GM12878 (cell line): ENCODE results near the gene TNFRSF8. TPM values are rescaled to one million over a fixed set of nuclear protein-coding genes. Genes with fewer than 3 reads are reported as not detected.
A peak's percentile ranks its signal among the peaks of the same experiment; 100 is the strongest.

Experiments used
- ATAC-seq: fragments of 200-7000 bp; cut with Tn5 transposase; 3 replicates; pipeline ENCODE4 v1.9.1; 2020; ENCODE audit warnings: mild to moderate bottlenecking, moderate library complexity
- BruUV-seq: library from RNA; stranded (reverse); fragments of 400-500 nt; replicated peaks from 2 replicates; lab custom pipeline; 2021; lab: Mats Ljungman, UMichigan
- CTCF ChIA-PET: fragments of 300-600 bp; sonication (Branson Sonifier 250); formaldehyde crosslinking; extraction: SDS; loops from one replicate; lab custom pipeline; 2021; ENCODE audit warnings: inconsistent platforms; lab: Yijun Ruan, JAX
- POLR2A ChIA-PET: fragments of 350-600 bp; formaldehyde crosslinking; extraction: SDS; loops from one replicate; lab custom pipeline; 2021; ENCODE audit warnings: inconsistent platforms; lab: Charles Lee
- RAD21 ChIA-PET: fragments of 300-600 bp; sonication (Branson Sonifier 250); formaldehyde crosslinking; loops from one replicate; lab custom pipeline; 2023; ENCODE audit warnings: antibody characterized with exemption; ENCODE audit not compliant: unreplicated experiment; lab: Charles Lee
- SMC1A ChIA-PET: fragments of 300-600 bp; sonication (Branson Sonifier 250); formaldehyde crosslinking; loops from one replicate; lab custom pipeline; 2023; ENCODE audit not compliant: unreplicated experiment, uncharacterized antibody; lab: Charles Lee
- DNase-seq: peaks from one replicate; pipeline ENCODE4 v3.0.0-alpha.2; 2011; ENCODE audit warnings: low read depth, low spot score
- FAIRE-seq: peaks from 3 replicates; lab custom pipeline; 2011; peaks lifted over from hg19 to GRCh38; lab: Jason Lieb, UNC
- H2AFZ ChIP-seq: 2 replicates; pipeline ENCODE4 v1.6.0; 2011; ENCODE audit warnings: low read depth, low read length, control low read depth; ENCODE audit not compliant: control insufficient read depth
- H3K27ac ChIP-seq: 2 replicates; pipeline ENCODE4 v1.5.1; 2011; ENCODE audit warnings: control low read depth; ENCODE audit not compliant: control insufficient read depth, insufficient read depth
- H3K27me3 ChIP-seq, 2 experiments: replicated peaks in 1 of 2; 2 replicates each; pipeline versions ENCODE4 v1.6.0 to v1.6.1; 2011; ENCODE audit warnings: low read length in 1 of 2; ENCODE audit not compliant: control insufficient read depth in 2 of 2, insufficient read depth in 2 of 2
- H3K36me3 ChIP-seq, 2 experiments: 2 replicates each; pipeline ENCODE4 v1.5.1; 2011; ENCODE audit warnings: low read length in 1 of 2; ENCODE audit not compliant: control insufficient read depth in 2 of 2, insufficient read depth in 2 of 2
- H3K4me1 ChIP-seq: 2 replicates; pipeline ENCODE4 v1.6.1; 2011; ENCODE audit warnings: mild to moderate bottlenecking, low read length, moderate library complexity, mixed read lengths; ENCODE audit not compliant: control insufficient read depth, insufficient read depth
- H3K4me2 ChIP-seq: 2 replicates; pipeline ENCODE4 v1.6.0; 2011; ENCODE audit warnings: control low read depth; ENCODE audit not compliant: control insufficient read depth, insufficient read depth
- H3K4me3 ChIP-seq: fragments of 200-600 bp; sonication (generic); 2 replicates; pipeline ENCODE4 v1.5.1; 2016
- H3K79me2 ChIP-seq: 2 replicates; pipeline ENCODE4 v1.6.0; 2011; ENCODE audit warnings: low read length; ENCODE audit not compliant: control insufficient read depth, insufficient read depth
- H3K9ac ChIP-seq: 2 replicates; pipeline ENCODE4 v1.8.0; 2011; ENCODE audit warnings: low read length, control low read depth, mixed read lengths; ENCODE audit not compliant: control insufficient read depth, insufficient read depth
- H3K9me3 ChIP-seq: replicated peaks from 3 replicates; pipeline ENCODE4 v1.5.1; 2011; ENCODE audit warnings: mild to moderate bottlenecking, low read length; ENCODE audit not compliant: control insufficient read depth, insufficient read depth
- H4K20me1 ChIP-seq: 2 replicates; pipeline ENCODE4 v1.6.0; 2011; ENCODE audit not compliant: control insufficient read depth, insufficient read depth
- BMI1 ChIP-seq: fragments of 450-650 bp; IDR thresholded peaks from 2 replicates; pipeline ENCODE4 v1.6.1; 2016; ENCODE audit warnings: mild to moderate bottlenecking, moderate library complexity, borderline replicate concordance
- DPF2 ChIP-seq: fragments of 450-650 bp; IDR thresholded peaks from 2 replicates; pipeline ENCODE4 v1.6.1; 2017; ENCODE audit warnings: mild to moderate bottlenecking
- FOXK2 ChIP-seq: fragments of 450-650 bp; IDR thresholded peaks from 2 replicates; pipeline ENCODE4 v1.6.1; 2017; ENCODE audit warnings: mild to moderate bottlenecking, moderate library complexity
- HDGF ChIP-seq: fragments of 450-650 bp; IDR thresholded peaks from 2 replicates; pipeline ENCODE4 v1.6.1; 2016; ENCODE audit warnings: antibody characterized with exemption
- KAT2A ChIP-seq: conservative IDR thresholded peaks from 2 replicates; pipeline ENCODE4 v1.6.1; 2011; ENCODE audit warnings: low read depth, low read length; ENCODE audit not compliant: control insufficient read depth
- NFIC ChIP-seq: IDR thresholded peaks from 2 replicates; pipeline ENCODE4 v1.6.1; 2012; ENCODE audit warnings: low read depth, mild to moderate bottlenecking, inconsistent platforms, low read length, moderate library complexity
- NFXL1 ChIP-seq: fragments of 450-650 bp; IDR thresholded peaks from 2 replicates; pipeline ENCODE4 v1.6.1; 2017; ENCODE audit warnings: antibody characterized with exemption, mild to moderate bottlenecking, borderline replicate concordance
- PAX8 ChIP-seq: fragments of 450-650 bp; IDR thresholded peaks from 2 replicates; pipeline ENCODE4 v1.6.1; 2017; ENCODE audit warnings: mild to moderate bottlenecking, moderate library complexity
- SMAD5 ChIP-seq: IDR thresholded peaks from 2 replicates; pipeline ENCODE4 v1.6.1; 2016; ENCODE audit warnings: antibody characterized with exemption, low read depth
- SPI1 ChIP-seq: IDR thresholded peaks from 2 replicates; pipeline ENCODE4 v1.6.1; 2011; ENCODE audit warnings: low read depth, mild to moderate bottlenecking, low read length, moderate library complexity, borderline replicate concordance; ENCODE audit not compliant: insufficient read depth
- SUZ12 ChIP-seq: fragments of 200-600 bp; sonication (generic); IDR thresholded peaks from one replicate; pipeline ENCODE4 v1.6.1; 2018; ENCODE audit warnings: antibody characterized with exemption, mild to moderate bottlenecking; ENCODE audit not compliant: unreplicated experiment
- TBL1XR1 ChIP-seq: IDR thresholded peaks from 2 replicates; pipeline ENCODE4 v1.6.1; 2012; ENCODE audit warnings: low read depth, low read length, improper control_type of control experiment
- in situ Hi-C: fragments of 300-500 bp; cut with MboI; formaldehyde crosslinking; loops from 9 replicates; pipeline ENCODE4 v1.14.3; 2018; ENCODE audit warnings: mixed read lengths
- intact Hi-C: fragments of 100-400 bp; cut with micrococcal nuclease; formaldehyde crosslinking; loops from one replicate; pipeline ENCODE4 v1.14.2; 2022; ENCODE audit not compliant: unreplicated experiment
- polyA plus RNA-seq, 11 experiments: library from polyadenylated mRNA; depleted of rRNA in 4 of 11; unstranded in 6 of 11; stranded (reverse) in 5 of 11; fragments of >200 nt; fragmentation: Nextera tagmentation in 4 of 11; fragmentation: Illumina TruSeq in 1 of 11; extraction: Ambion mirVana in 4 of 11; extraction: Trizol in 1 of 11; gene quantifications; 1 replicate in 1 of 11; 2 replicates in 10 of 11; pipeline versions ENCODE4 v1.2.1 to v1.2.3, GENCODE V29; 2011 to 2016; ENCODE audit warnings: inconsistent platforms in 2 of 11, missing spikeins in 2 of 11, low read depth in 1 of 11
- total RNA-seq, 4 experiments: library from RNA; depleted of rRNA in 3 of 4; stranded (reverse); fragments of >200 nt in 3 of 4; fragmentation: Illumina TruSeq in 1 of 4; extraction: Trizol in 1 of 4; gene quantifications; 2 replicates each; pipeline versions ENCODE4 v1.2.1 to v1.2.3, GENCODE V29; 2013 to 2021
- TF ChIP-seq, protein P1 (sequence below): IDR thresholded peaks from 2 replicates; pipeline ENCODE4 v1.6.1; 2011; ENCODE audit warnings: borderline replicate concordance, low read depth, mild to moderate bottlenecking, moderate library complexity, mixed read lengths, low read length; ENCODE audit not compliant: insufficient read depth; ENCODE audit errors: extremely low read length
- TF ChIP-seq, protein P2 (sequence below): fragments of 450-650 bp; IDR thresholded peaks from 2 replicates; pipeline ENCODE4 v1.6.1; 2017; ENCODE audit warnings: mild to moderate bottlenecking
- TF ChIP-seq, protein P3 (sequence below): fragments of 450-650 bp; IDR thresholded peaks from 2 replicates; pipeline ENCODE4 v1.6.1; 2016; ENCODE audit warnings: mild to moderate bottlenecking
- TF ChIP-seq, protein P4 (sequence below): fragments of 450-650 bp; formaldehyde crosslinking; IDR thresholded peaks from 2 replicates; pipeline ENCODE4 v1.4.0; 2020; ENCODE audit warnings: mild to moderate bottlenecking, moderate library complexity

The TNFRSF8 gene
- total and polyA plus RNA-seq, 10 of the 15 experiments (the other 5 are each of a cell fraction or from before 2014, with no cell fraction given), result 9.8 to 114 (median 58.8) TPM

- no peaks in the 10 kb centered on the region for H3K36me3 ChIP-seq
- no peaks in the 10 kb centered on the region for H3K27me3 ChIP-seq
- peaks cover 81% of the 10 kb centered on the region for H3K4me1 ChIP-seq
- no TSS peak for BruUV-seq
- POLR2A ChIA-PET, result interaction anchor here (0.8 to 11.1 kb wide), 9 partner anchors 10 to 149 kb away, joined by 3 to 134 read pairs (median 10); partner anchors contain the start of gene MIIP
- no peaks in the 10 kb centered on the region for H4K20me1 ChIP-seq
- intact Hi-C loops, result no loop called here
- FAIRE-seq (no peak), ATAC-seq (peak; percentile 38), DNase-seq (no peak)
- H3K9ac ChIP-seq, result no peak overlapping the region
- H3K4me2 ChIP-seq, result peak overlapping the region; percentile 39; the same call in 1 of the 2 replicates
- RAD21 ChIA-PET, result interaction anchor here (0.6 to 5.7 kb wide), 9 partner anchors 10 to 141 kb away, joined by 3 to 34 read pairs (median 8); partner anchors contain the start of gene MIIP
- SMC1A ChIA-PET, result interaction anchor here (1.0 to 14.3 kb wide), 6 partner anchors 10 to 23 kb away, joined by 3 to 209 read pairs (median 32); partner anchors contain the start of gene TNFRSF8
- peak overlapping the region; percentile 80 for H3K27ac ChIP-seq
- H3K4me3 ChIP-seq, result no peak overlapping the region
- in situ Hi-C loops, result loop anchor here (25.0 kb wide), 1 partner anchor 1655 kb away; the partner anchor contains the start of gene PRDM2
- no peak overlapping the region for H2AFZ ChIP-seq
- peaks cover 2% of the 10 kb centered on the region; the same call in 2 of the 3 replicates for H3K9me3 ChIP-seq
- peaks cover 15% of the 10 kb centered on the region for H3K79me2 ChIP-seq
- CTCF ChIA-PET, result interaction anchor here (1.2 to 3.6 kb wide), 7 partner anchors 9 to 38 kb away, joined by 3 to 16 read pairs (median 5); partner anchors contain the start of gene MIIP
- TF ChIP-seq, protein P1, sequence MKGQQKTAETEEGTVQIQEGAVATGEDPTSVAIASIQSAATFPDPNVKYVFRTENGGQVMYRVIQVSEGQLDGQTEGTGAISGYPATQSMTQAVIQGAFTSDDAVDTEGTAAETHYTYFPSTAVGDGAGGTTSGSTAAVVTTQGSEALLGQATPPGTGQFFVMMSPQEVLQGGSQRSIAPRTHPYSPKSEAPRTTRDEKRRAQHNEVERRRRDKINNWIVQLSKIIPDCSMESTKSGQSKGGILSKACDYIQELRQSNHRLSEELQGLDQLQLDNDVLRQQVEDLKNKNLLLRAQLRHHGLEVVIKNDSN, result no peak
- no peak for TF ChIP-seq KAT2A
- TF ChIP-seq PAX8, result no peak
- TF ChIP-seq, protein P2, sequence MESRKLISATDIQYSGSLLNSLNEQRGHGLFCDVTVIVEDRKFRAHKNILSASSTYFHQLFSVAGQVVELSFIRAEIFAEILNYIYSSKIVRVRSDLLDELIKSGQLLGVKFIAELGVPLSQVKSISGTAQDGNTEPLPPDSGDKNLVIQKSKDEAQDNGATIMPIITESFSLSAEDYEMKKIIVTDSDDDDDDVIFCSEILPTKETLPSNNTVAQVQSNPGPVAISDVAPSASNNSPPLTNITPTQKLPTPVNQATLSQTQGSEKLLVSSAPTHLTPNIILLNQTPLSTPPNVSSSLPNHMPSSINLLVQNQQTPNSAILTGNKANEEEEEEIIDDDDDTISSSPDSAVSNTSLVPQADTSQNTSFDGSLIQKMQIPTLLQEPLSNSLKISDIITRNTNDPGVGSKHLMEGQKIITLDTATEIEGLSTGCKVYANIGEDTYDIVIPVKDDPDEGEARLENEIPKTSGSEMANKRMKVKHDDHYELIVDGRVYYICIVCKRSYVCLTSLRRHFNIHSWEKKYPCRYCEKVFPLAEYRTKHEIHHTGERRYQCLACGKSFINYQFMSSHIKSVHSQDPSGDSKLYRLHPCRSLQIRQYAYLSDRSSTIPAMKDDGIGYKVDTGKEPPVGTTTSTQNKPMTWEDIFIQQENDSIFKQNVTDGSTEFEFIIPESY, result no peak
- TF ChIP-seq, protein P3, sequence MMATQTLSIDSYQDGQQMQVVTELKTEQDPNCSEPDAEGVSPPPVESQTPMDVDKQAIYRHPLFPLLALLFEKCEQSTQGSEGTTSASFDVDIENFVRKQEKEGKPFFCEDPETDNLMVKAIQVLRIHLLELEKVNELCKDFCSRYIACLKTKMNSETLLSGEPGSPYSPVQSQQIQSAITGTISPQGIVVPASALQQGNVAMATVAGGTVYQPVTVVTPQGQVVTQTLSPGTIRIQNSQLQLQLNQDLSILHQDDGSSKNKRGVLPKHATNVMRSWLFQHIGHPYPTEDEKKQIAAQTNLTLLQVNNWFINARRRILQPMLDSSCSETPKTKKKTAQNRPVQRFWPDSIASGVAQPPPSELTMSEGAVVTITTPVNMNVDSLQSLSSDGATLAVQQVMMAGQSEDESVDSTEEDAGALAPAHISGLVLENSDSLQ, result no peak
- no peak for TF ChIP-seq SUZ12
- TF ChIP-seq, protein P4, sequence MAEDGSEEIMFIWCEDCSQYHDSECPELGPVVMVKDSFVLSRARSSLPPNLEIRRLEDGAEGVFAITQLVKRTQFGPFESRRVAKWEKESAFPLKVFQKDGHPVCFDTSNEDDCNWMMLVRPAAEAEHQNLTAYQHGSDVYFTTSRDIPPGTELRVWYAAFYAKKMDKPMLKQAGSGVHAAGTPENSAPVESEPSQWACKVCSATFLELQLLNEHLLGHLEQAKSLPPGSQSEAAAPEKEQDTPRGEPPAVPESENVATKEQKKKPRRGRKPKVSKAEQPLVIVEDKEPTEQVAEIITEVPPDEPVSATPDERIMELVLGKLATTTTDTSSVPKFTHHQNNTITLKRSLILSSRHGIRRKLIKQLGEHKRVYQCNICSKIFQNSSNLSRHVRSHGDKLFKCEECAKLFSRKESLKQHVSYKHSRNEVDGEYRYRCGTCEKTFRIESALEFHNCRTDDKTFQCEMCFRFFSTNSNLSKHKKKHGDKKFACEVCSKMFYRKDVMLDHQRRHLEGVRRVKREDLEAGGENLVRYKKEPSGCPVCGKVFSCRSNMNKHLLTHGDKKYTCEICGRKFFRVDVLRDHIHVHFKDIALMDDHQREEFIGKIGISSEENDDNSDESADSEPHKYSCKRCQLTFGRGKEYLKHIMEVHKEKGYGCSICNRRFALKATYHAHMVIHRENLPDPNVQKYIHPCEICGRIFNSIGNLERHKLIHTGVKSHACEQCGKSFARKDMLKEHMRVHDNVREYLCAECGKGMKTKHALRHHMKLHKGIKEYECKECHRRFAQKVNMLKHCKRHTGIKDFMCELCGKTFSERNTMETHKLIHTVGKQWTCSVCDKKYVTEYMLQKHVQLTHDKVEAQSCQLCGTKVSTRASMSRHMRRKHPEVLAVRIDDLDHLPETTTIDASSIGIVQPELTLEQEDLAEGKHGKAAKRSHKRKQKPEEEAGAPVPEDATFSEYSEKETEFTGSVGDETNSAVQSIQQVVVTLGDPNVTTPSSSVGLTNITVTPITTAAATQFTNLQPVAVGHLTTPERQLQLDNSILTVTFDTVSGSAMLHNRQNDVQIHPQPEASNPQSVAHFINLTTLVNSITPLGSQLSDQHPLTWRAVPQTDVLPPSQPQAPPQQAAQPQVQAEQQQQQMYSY (CRISPR knock-in tag), result no peak
- no peak for TF ChIP-seq TBL1XR1
- no peak for TF ChIP-seq NFXL1
- no peak for TF ChIP-seq SMAD5
- no peak for TF ChIP-seq BMI1
- TF ChIP-seq NFIC, result no peak
- peak; percentile 41 for TF ChIP-seq DPF2
- TF ChIP-seq SPI1, result peak; percentile 51; the same call in 1 of the 2 replicates
- no peak for TF ChIP-seq HDGF
- TF ChIP-seq FOXK2, result no peak
Observed at GRCh38 chr1:12057382-12057781, 5.7 kb upstream of the TNFRSF8 start.
